Karpas-422 (cell line): ENCODE results near the gene ZNF700. TPM values are rescaled to one million over a fixed set of nuclear protein-coding genes. Genes with fewer than 3 reads are reported as not detected.

ENCODE experiments used
- DNase-seq: peaks from one replicate; pipeline ENCODE4 v3.0.0-alpha.2; 2015
- H2AFZ ChIP-seq: fragments of 200-600 bp; sonication (generic); 2 replicates; pipeline ENCODE4 v1.6.1; 2014; ENCODE audit warnings: antibody characterized with exemption, low read length, mixed read lengths
- H3K27ac ChIP-seq: fragments of 200-600 bp; sonication (generic); 2 replicates; pipeline ENCODE4 v1.5.1; 2014; ENCODE audit warnings: mild to moderate bottlenecking, low read length, moderate library complexity
- H3K27me3 ChIP-seq: fragments of 200-600 bp; sonication (generic); 2 replicates; pipeline ENCODE4 v1.6.1; 2014; ENCODE audit warnings: low read length, mixed read lengths
- H3K36me3 ChIP-seq: fragments of 200-600 bp; sonication (generic); 2 replicates; pipeline ENCODE4 v1.6.1; 2014; ENCODE audit warnings: low read length, mixed read lengths; ENCODE audit not compliant: insufficient read depth
- H3K4me1 ChIP-seq: fragments of 200-600 bp; sonication (generic); 2 replicates; pipeline ENCODE4 v1.6.1; 2014; ENCODE audit warnings: mild to moderate bottlenecking, low read length, mixed read lengths
- H3K4me2 ChIP-seq: fragments of 200-600 bp; sonication (generic); 2 replicates; pipeline ENCODE4 v1.6.1; 2014; ENCODE audit warnings: low read length, low read depth, mild to moderate bottlenecking; ENCODE audit not compliant: poor library complexity, severe bottlenecking
- H3K4me3 ChIP-seq: fragments of 200-600 bp; sonication (generic); 2 replicates; pipeline ENCODE4 v1.5.1; 2014; ENCODE audit warnings: mild to moderate bottlenecking, antibody characterized with exemption, low read length, mixed read lengths
- H3K79me2 ChIP-seq: fragments of 200-600 bp; sonication (generic); 2 replicates; pipeline ENCODE4 v1.6.1; 2014; ENCODE audit warnings: mild to moderate bottlenecking, low read length, mixed read lengths
- H3K9ac ChIP-seq: fragments of 200-600 bp; sonication (generic); 2 replicates; pipeline ENCODE4 v1.6.0; 2014; ENCODE audit warnings: low read length
- H3K9me2 ChIP-seq: fragments of 200-600 bp; sonication (generic), shearing (Covaris generic); replicated peaks from 2 replicates; pipeline ENCODE4 v1.6.0; 2014; ENCODE audit warnings: mild to moderate bottlenecking, low read length, moderate library complexity; ENCODE audit not compliant: insufficient read depth
- H3K9me3 ChIP-seq: fragments of 300-700, 200-600 bp; sonication (generic); 2 replicates; pipeline ENCODE4 v1.6.1; 2014; ENCODE audit warnings: low read length, mixed read lengths
- H4K20me1 ChIP-seq: fragments of 200-600 bp; sonication (generic); 2 replicates; pipeline ENCODE4 v1.6.1; 2014; ENCODE audit warnings: mild to moderate bottlenecking, antibody characterized with exemption, low read length, low read depth; ENCODE audit not compliant: insufficient read depth
- total RNA-seq: library from RNA; depleted of rRNA; stranded (reverse); fragments of >200 nt; shearing (Covaris generic); gene quantifications from 2 replicates; pipeline ENCODE4 v1.2.3, GENCODE V29; 2014; ENCODE audit warnings: low replicate concordance

Gene ZNF700
- total RNA-seq, 1 experiment from 2014 or later, result 29.9 TPM

- Histone ChIP-seq H3K4me3 (peak within 1 kb of the TSS; percentile 91), H3K4me1 (peaks cover 15% of the 10 kb centered on the region), H4K20me1 (no peaks in the 10 kb centered on the region), H3K9ac (peak within 1 kb of the TSS; percentile 82), H3K9me2 (no peaks in the 10 kb centered on the region), H3K36me3 (peaks cover 8% of the 10 kb centered on the region), H2AFZ (peak within 1 kb of the TSS; percentile 83), H3K9me3 (no peaks in the 10 kb centered on the region), H3K4me2 (peak within 1 kb of the TSS; percentile 85), H3K27ac (peak within 1 kb of the TSS; percentile 63), H3K27me3 (no peaks in the 10 kb centered on the region), H3K79me2 (0 out of 2 replicates have a peak, but pooled peaks cover 5% of the 10 kb centered on the region)
- DNase-seq, result peak; percentile 97
Measured at GRCh38 chr19:11964858-11965645, 40.1 kb downstream of the ZNF700 start, which contains the start of gene ZNF763. Gene ZNF763, plus strand, starts transcription at chr19:11965040. Its CDS starts 169 bp downstream, at chr19:11965209.

- no peaks in the 10 kb centered on the region for H3K27me3 ChIP-seq
- no peak overlapping the region for H2AFZ ChIP-seq
- H4K20me1 ChIP-seq, result no peaks in the 10 kb centered on the region
- H3K9me3 ChIP-seq, result peaks cover 9% of the 10 kb centered on the region; the same call in 1 of the 2 replicates
- H3K9me2 ChIP-seq, result no peaks in the 10 kb centered on the region
- H3K4me3 ChIP-seq, result no peak overlapping the region
- no peak for DNase-seq
- 0 out of 2 replicates have a peak, but pooled peaks cover 5% of the 10 kb centered on the region for H3K79me2 ChIP-seq
- no peak overlapping the region for H3K27ac ChIP-seq
- H3K9ac ChIP-seq, result no peak overlapping the region
- peaks cover 20% of the 10 kb centered on the region for H3K36me3 ChIP-seq
- H3K4me2 ChIP-seq, result no peak overlapping the region
- H3K4me1 ChIP-seq, result peaks cover 4% of the 10 kb centered on the region
Measured at GRCh38 chr19:11970174-11970573, 45.3 kb downstream of the ZNF700 start.

GRCh38 chr19:11971041-11971440 lies 46.1 kb downstream of the ZNF700 start:
- H4K20me1 ChIP-seq, result no peaks in the 10 kb centered on the region
- DNase-seq, result no peak
- peaks cover 20% of the 10 kb centered on the region for H3K36me3 ChIP-seq
- no peaks in the 10 kb centered on the region for H3K27me3 ChIP-seq
- no peak overlapping the region for H3K27ac ChIP-seq
- no peak overlapping the region for H3K4me2 ChIP-seq
- H3K9me3 ChIP-seq, result peaks cover 14% of the 10 kb centered on the region
- no peaks in the 10 kb centered on the region for H3K79me2 ChIP-seq
- no peak overlapping the region for H3K9ac ChIP-seq
- no peaks in the 10 kb centered on the region for H3K9me2 ChIP-seq
- no peak overlapping the region for H2AFZ ChIP-seq
- H3K4me1 ChIP-seq, result no peaks in the 10 kb centered on the region
- no peak overlapping the region for H3K4me3 ChIP-seq

- DNase-seq, result no peak
- no peak overlapping the region for H3K9ac ChIP-seq
- H3K4me1 ChIP-seq, result no peaks in the 10 kb centered on the region
- H4K20me1 ChIP-seq, result no peaks in the 10 kb centered on the region
- H3K27ac ChIP-seq, result no peak overlapping the region
- no peaks in the 10 kb centered on the region for H3K79me2 ChIP-seq
- no peaks in the 10 kb centered on the region for H3K27me3 ChIP-seq
- peaks cover 35% of the 10 kb centered on the region for H3K36me3 ChIP-seq
- no peak overlapping the region for H3K4me2 ChIP-seq
- H3K9me2 ChIP-seq, result no peaks in the 10 kb centered on the region
- H3K9me3 ChIP-seq, result peaks cover 24% of the 10 kb centered on the region
- H2AFZ ChIP-seq, result no peak overlapping the region
- H3K4me3 ChIP-seq, result no peak overlapping the region
Measured at GRCh38 chr19:11973019-11973810, 48.3 kb downstream of the ZNF700 start.

- Histone ChIP-seq H3K9me3 (peaks cover 57% of the 10 kb centered on the region), H3K27me3 (no peaks in the 10 kb centered on the region), H3K27ac (no peak overlapping the region), H3K79me2 (no peaks in the 10 kb centered on the region), H3K4me3 (no peak overlapping the region), H2AFZ (no peak overlapping the region), H3K9ac (no peak overlapping the region), H3K9me2 (no peaks in the 10 kb centered on the region), H3K4me2 (no peak overlapping the region), H3K4me1 (no peaks in the 10 kb centered on the region), H3K36me3 (peaks cover 32% of the 10 kb centered on the region), H4K20me1 (no peaks in the 10 kb centered on the region)
- DNase-seq, result no peak
Measured at GRCh38 chr19:11978492-11979100, 53.7 kb downstream of the ZNF700 start.

- Histone ChIP-seq H3K9me2 (no peaks in the 10 kb centered on the region), H3K27me3 (no peaks in the 10 kb centered on the region), H3K9ac (no peak overlapping the region), H3K79me2 (no peaks in the 10 kb centered on the region), H3K4me2 (no peak overlapping the region), H3K27ac (no peak overlapping the region), H3K4me1 (no peaks in the 10 kb centered on the region), H2AFZ (no peak overlapping the region), H3K36me3 (peaks cover 32% of the 10 kb centered on the region), H4K20me1 (no peaks in the 10 kb centered on the region), H3K4me3 (no peak overlapping the region), H3K9me3 (peaks cover 57% of the 10 kb centered on the region)
- no peak for DNase-seq
Measured at GRCh38 chr19:11979527-11979926, 54.6 kb downstream of the ZNF700 start.

- Histone ChIP-seq H3K4me3 (no peak overlapping the region), H3K9ac (no peak overlapping the region), H3K27ac (no peak overlapping the region), H2AFZ (no peak overlapping the region), H4K20me1 (no peaks in the 10 kb centered on the region), H3K9me3 (peaks cover 37% of the 10 kb centered on the region), H3K79me2 (peaks cover under 1% of the 10 kb centered on the region; the same call in 1 of the 2 replicates), H3K9me2 (no peaks in the 10 kb centered on the region), H3K4me2 (no peak overlapping the region), H3K4me1 (no peaks in the 10 kb centered on the region), H3K36me3 (peaks cover 25% of the 10 kb centered on the region), H3K27me3 (no peaks in the 10 kb centered on the region)
- DNase-seq, result no peak
Measured at GRCh38 chr19:11982526-11982925, 57.6 kb downstream of the ZNF700 start.

GRCh38 chr19:11984986-11985385 lies 60.1 kb downstream of the ZNF700 start:
- H3K4me2 ChIP-seq, result no peak overlapping the region

More at GRCh38 chr19:11984986-11985385, 60.1 kb downstream of the ZNF700 start:
- Histone ChIP-seq H3K9me3 (peaks cover 26% of the 10 kb centered on the region), H3K4me3 (no peak overlapping the region), H3K4me1 (peaks cover 5% of the 10 kb centered on the region), H3K79me2 (peaks cover 24% of the 10 kb centered on the region), H2AFZ (no peak overlapping the region), H3K36me3 (peaks cover 9% of the 10 kb centered on the region), H3K27ac (no peak overlapping the region), H4K20me1 (no peaks in the 10 kb centered on the region), H3K27me3 (no peaks in the 10 kb centered on the region), H3K9me2 (no peaks in the 10 kb centered on the region), H3K9ac (no peak overlapping the region)
- DNase-seq, result peak; percentile 82
